ENCODE data around the gene OBSCN.
"Not testable (repeated sequence)": the region's sequence is repeated elsewhere in the genome, so short reads cannot be mapped to it uniquely, and the experiment has no call there.

GRCh38 chr1:228243989-228244388 is 36.1 kb downstream of the OBSCN start:
- TF ChIP-seq CTCF (IDR thresholded peaks at IDR 0.05); ZFX (IDR thresholded peaks at IDR 0.05; ENCODE audit: borderline replicate concordance): not testable (repeated sequence)

Measured in 22Rv1 (cell line).